ENCODE results near the gene MAPT.

Gene MAPT

GRCh38 chr17:46074540-46074939 lies 180.2 kb downstream of the MAPT start:
- Histone ChIP-seq H3K36me3 (replicated peaks; ENCODE audit: insufficient read depth, low read length) (0 out of 2 replicates have a peak, but pooled peaks cover 3% of the 10 kb centered on the region), H3K4me2 (ENCODE audit: low read depth, low read length) (no peak overlapping the region)

More at GRCh38 chr17:46074540-46074939, 180.2 kb downstream of the MAPT start:
- Histone ChIP-seq H3K9me3 (replicated peaks; ENCODE audit: insufficient read depth, low read length) (no peaks in the 10 kb centered on the region), H3K27me3 (replicated peaks; ENCODE audit: insufficient read depth, low read length) (no peaks in the 10 kb centered on the region), H4K20me1 (ENCODE audit: insufficient read depth, low read length) (no peaks in the 10 kb centered on the region; the same call in 1 of the 2 replicates), H3K9ac (ENCODE audit: low read length) (no peak overlapping the region), H3K4me1 (ENCODE audit: low read length) (no peaks in the 10 kb centered on the region), H3F3A (ENCODE audit: insufficient read depth, low read length) (no peaks in the 10 kb centered on the region), H2AFZ (ENCODE audit: low read length) (no peak overlapping the region), H3K4me3 (ENCODE audit: low read length) (no peak overlapping the region), H3K27ac (ENCODE audit: low read length) (no peak overlapping the region), H3K9me2 (replicated peaks; ENCODE audit: insufficient read depth, low read length) (no peaks in the 10 kb centered on the region), H3K79me2 (ENCODE audit: low read length) (peaks cover 19% of the 10 kb centered on the region)
- no peak for DNase-seq
- TF ChIP-seq EZH2 (optimal IDR thresholded peaks at IDR 0.05; ENCODE audit: low read depth, low read length) (no peak), CTCF (IDR thresholded peaks at IDR 0.05; ENCODE audit: low read length) (no peak), EZH2phosphoT487 (IDR thresholded peaks at IDR 0.05; ENCODE audit: low read length) (no peak)
